Amygdala (tissue), 56 donors: Measurements from ENCODE around the gene AP3D1.

ENCODE experiments used
- DNase-seq, 56 donors: peaks; one replicate each; lab custom pipeline; 2025; lab: John Stamatoyannopoulos, UW

Gene AP3D1

DNA sequence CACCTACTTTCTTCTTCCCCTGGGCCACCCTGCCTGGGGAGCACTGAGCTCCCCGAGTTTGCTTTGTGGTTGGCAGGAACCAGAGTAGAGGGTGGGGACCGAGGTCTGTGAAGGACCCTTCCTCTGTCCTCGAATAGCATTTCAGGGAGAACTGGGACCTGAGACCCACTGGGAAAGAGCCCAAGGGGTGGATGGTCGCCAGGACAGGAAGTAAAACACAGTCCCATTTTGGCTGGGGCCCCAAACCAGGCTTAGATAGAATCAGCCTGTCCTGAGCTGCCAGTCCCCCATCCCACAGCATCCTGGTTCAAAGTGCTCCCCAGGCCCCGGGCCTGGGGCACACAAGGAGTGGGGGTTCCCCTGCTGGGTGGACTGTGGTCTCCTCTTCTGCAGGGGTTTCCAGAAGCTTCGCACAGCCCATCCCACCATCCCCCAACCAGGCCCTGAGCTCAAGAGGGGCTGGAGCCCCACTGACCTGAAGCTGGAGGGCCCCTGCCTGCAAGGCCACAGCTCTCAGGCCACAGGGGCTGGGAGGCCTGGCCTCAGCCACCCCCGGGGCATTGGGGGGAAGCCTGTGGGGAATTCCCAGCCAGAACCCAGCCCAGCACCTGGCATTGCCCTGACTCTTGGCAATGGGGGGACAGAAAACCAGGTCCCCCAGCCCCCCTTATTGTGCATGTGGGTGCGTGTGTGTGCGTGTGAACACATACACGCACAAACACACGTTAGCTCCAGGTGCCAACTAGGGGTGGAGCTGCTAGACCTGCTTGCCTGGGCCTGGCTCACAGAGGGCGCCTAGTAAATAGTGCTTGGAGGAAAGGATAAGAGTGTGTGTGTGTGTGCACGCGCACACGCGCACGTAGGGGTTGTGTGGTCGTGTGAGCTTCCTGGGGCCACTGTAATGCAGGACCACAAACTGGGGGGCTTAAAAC lies 99.3 kb downstream of the AP3D1 start:
- peak in 9 of 56 donors; percentile 11 to 60 (median 42) for DNase-seq

DNA sequence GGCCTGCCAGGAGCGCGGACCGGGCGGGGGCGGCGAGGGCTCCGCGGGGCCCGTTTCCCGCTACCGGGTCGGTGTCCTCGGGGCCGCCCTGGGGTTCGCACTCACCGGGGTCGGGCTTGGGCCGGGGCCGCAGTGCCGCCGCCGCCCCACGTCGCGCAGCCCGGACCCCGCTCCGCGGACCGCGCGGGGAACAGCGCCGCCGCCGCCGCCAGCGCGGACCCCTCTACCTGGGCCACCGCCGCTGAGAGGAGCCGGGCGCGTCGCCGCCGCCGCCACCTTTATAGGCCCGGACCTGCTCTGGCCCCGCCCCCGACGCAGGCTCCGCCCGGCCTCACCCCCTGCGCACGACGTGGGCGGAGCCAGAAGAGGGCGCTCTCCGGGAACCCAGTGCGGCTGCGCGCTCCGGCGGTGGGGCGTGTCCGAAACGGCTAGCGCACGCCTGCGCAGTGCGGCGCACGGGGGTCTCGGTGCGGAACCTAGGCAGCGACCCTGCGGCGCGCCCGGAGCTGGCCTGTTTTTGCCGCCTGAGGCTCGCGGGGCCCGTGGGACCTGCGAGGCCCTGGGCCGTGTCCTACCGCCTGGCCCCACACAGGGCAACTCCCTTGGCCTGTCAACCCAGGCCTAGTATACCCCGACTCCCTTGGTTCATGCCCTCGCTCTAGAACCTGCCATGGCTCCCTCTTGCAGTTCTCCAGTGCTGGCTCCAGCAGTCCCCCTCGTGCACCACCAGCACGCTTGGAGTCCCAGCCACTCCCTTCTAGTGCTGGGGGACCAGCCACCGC lies 100.2 kb downstream of the AP3D1 start, which contains the start of gene MKNK2:
TSS of gene MKNK2 (minus strand) at position 254 of the 782 bp plus-strand sequence. CDS start 393 bp downstream, outside the sequence.
- DNase-seq = peak; percentile 48 to 95 (median 87)
